BLaER1 treated with 17β-estradiol and CSF1 and Interleukin-3, amounts not matched to agents 10 nM and 100 nM (cell line): Measurements from ENCODE around the gene GFRA4.

ENCODE experiments used
- H3K27ac ChIP-seq, 11 experiments: shearing (Covaris generic); formaldehyde crosslinking; 2 replicates each; pipeline ENCODE4 v1.8.1; 2022
- H3K27me3 ChIP-seq, 11 experiments: shearing (Covaris generic); formaldehyde crosslinking; 2 replicates each; pipeline ENCODE4 v1.8.1; 2022
- H3K36me3 ChIP-seq, 11 experiments: shearing (Covaris generic); formaldehyde crosslinking; 2 replicates each; pipeline ENCODE4 v1.8.1; 2022
- H3K4me1 ChIP-seq, 10 experiments: shearing (Covaris generic); formaldehyde crosslinking; 2 replicates each; pipeline ENCODE4 v1.8.1; 2022
- H3K4me2 ChIP-seq, 11 experiments: shearing (Covaris generic); formaldehyde crosslinking; 2 replicates each; pipeline ENCODE4 v1.8.1; 2022
- H3K4me3 ChIP-seq, 10 experiments: shearing (Covaris generic); formaldehyde crosslinking; 2 replicates each; pipeline ENCODE4 v1.8.1; 2022
- H3K9ac ChIP-seq, 11 experiments: shearing (Covaris generic); formaldehyde crosslinking; 2 replicates each; pipeline ENCODE4 v1.8.1; 2022
- H3K9me3 ChIP-seq, 11 experiments: shearing (Covaris generic); formaldehyde crosslinking; replicated peaks in 1 of 11; 2 replicates each; pipeline ENCODE4 v1.8.1; 2022
- H4K20me1 ChIP-seq, 11 experiments: shearing (Covaris generic); formaldehyde crosslinking; 2 replicates each; pipeline ENCODE4 v1.8.1; 2022
- Cebpa-rat ChIP-seq, 11 experiments: shearing (Covaris generic); IDR thresholded peaks; 2 replicates each; pipeline ENCODE4 v1.8.1; 2022

GFRA4 gene

DNA sequence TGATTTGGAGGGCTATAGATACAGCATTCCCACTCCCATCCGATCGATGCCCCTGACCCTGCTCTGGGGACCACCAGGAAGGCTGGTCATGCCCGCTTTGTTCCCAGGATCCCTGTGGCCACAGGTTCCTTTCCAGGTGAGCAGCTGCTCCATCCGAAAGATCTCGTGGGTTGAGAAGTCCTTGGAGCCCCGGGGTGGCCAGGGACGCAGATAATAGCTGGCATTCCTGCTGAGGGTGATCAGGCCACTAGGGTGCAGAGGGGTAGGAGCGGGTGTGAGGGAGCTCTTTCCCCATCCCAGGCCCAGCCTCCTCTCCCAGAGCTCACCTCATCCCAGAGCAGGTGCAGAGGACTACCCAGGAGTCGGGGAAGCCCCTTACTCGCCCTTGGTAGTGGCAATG is 11.2 kb upstream of the GFRA4 start:
- no peak overlapping the region for H3K9ac ChIP-seq

DNA sequence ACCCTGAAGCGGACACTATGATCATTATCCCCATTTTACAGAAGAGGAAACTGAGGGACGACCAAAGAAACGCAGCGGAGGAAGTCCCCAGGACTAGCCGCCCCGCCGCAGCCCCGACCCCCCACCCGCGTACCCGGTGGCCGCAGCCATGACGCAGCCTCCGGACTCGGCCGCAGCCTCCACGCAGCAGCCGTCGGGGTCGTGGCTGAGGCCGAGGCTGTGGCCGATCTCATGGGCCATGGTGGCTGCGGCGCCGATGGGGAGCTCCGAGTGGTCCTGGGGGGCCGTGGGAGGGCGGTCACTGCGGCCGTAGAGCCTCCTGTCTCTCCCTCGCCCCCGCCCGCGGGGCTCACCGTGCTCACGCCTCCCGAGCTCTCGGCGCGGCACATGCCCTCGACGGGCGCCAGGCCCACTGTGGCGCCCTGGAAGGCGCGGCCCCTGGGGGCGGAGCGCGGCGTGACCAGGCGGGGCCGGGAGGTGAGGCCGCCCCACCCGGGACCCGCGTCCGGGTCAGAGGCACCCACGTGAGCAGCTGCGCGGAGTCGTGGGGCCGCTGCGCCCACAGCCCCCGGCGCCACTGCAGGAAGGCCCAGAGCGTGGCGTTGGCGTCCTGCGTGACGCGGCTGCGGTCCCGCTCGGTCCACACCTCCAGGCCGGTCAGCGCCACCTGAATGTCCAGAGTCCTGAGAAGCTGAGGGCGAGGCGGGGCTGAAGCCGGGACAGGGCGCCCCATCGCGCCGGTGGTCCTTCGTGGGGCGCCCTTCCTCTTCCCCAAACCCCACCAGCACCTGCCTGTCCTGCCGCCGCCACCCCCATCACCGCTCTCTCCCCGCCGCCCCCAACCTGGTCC is 10.2 kb upstream of the GFRA4 start:
- Histone ChIP-seq H3K27ac (no peak overlapping the region), H3K27me3 (peaks cover 25 to 65% (median 41%) of the 10 kb centered on the region in 11 experiments; a peak in 21 of 22 replicates), H4K20me1 (peaks cover 0 to 44% (median 14%) of the 10 kb centered on the region in 11 experiments; a peak in 16 of 22 replicates), H3K4me3 (peak overlapping the region in 6 of 10 experiments; percentile 56 to 70 (median 60); a peak in 8 of 20 replicates), H3K4me2 (peak overlapping the region; percentile 86 to 100 (median 97)), H3K4me1 (peaks cover 45 to 62% (median 60%) of the 10 kb centered on the region in 10 experiments), H3K36me3 (no peaks in the 10 kb centered on the region), H3K9me3 (no peaks in the 10 kb centered on the region), H3K9ac (peak overlapping the region in 2 of 11 experiments; percentile 60 to 63; a peak in 3 of 22 replicates)
- TF ChIP-seq Cebpa-rat (IDR thresholded peaks at IDR 0.05) = no peak

More for the DNA sequence above, 11.2 kb upstream of the GFRA4 start:
- Histone ChIP-seq H3K4me3 (no peak overlapping the region), H3K9me3 (no peaks in the 10 kb centered on the region), H3K27ac (no peak overlapping the region), H3K36me3 (no peaks in the 10 kb centered on the region), H3K4me1 (peaks cover 45 to 59% (median 50%) of the 10 kb centered on the region in 10 experiments), H3K27me3 (peaks cover 28 to 73% (median 51%) of the 10 kb centered on the region in 11 experiments), H4K20me1 (peaks cover 0 to 42% (median 14%) of the 10 kb centered on the region in 11 experiments; a peak in 16 of 22 replicates), H3K4me2 (no peak overlapping the region)
- TF ChIP-seq Cebpa-rat (IDR thresholded peaks at IDR 0.05) = no peak

DNA sequence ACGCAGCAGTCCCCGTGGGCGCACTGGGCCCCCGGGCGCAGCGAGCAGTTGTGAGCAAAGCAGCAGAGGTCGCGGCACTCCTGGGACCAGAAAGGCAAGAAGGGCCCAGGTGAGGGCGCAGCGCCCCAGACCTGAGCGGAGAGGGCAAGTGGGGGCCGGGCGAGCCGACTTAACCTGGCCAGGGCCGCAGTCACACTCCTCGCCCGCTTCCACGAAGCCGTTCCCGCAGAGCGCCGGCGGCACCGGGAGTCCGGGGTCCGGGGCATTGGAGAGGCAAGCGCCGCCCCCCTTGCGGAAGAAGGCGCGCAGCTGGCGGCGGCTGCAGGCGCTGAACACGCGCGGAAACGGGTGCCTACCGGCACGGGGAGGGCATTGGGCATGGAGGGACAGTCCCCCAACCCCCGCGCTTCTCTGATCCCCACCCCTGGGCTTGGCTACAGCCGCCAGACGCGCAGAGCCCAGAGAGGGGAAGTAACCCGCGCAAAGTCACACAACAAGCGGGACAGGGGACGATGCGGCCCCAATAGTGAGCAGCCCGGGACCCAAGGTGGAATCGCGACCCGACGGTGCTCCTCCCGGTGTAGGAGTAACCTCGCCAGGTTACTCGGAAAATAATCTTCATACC is 9.5 kb upstream of the GFRA4 start:
- H4K20me1 ChIP-seq = peaks cover 0 to 44% (median 14%) of the 10 kb centered on the region in 11 experiments; a peak in 16 of 22 replicates
- H3K27ac ChIP-seq = peak overlapping the region in 4 of 11 experiments; percentile 34 to 69 (median 50); a peak in 7 of 22 replicates
- TF ChIP-seq Cebpa-rat (IDR thresholded peaks at IDR 0.05) = no peak
- peak overlapping the region; percentile 11 to 63 (median 57); a peak in 20 of 22 replicates for H3K9ac ChIP-seq
- H3K27me3 ChIP-seq = peaks cover 25 to 58% (median 39%) of the 10 kb centered on the region in 11 experiments; a peak in 21 of 22 replicates
- peak overlapping the region; percentile 45 to 70 (median 56) for H3K4me3 ChIP-seq
- H3K4me2 ChIP-seq = peak overlapping the region; percentile 86 to 100 (median 97)
- peaks cover 45 to 66% (median 61%) of the 10 kb centered on the region in 10 experiments for H3K4me1 ChIP-seq
- no peaks in the 10 kb centered on the region for H3K9me3 ChIP-seq
- no peaks in the 10 kb centered on the region for H3K36me3 ChIP-seq

DNA sequence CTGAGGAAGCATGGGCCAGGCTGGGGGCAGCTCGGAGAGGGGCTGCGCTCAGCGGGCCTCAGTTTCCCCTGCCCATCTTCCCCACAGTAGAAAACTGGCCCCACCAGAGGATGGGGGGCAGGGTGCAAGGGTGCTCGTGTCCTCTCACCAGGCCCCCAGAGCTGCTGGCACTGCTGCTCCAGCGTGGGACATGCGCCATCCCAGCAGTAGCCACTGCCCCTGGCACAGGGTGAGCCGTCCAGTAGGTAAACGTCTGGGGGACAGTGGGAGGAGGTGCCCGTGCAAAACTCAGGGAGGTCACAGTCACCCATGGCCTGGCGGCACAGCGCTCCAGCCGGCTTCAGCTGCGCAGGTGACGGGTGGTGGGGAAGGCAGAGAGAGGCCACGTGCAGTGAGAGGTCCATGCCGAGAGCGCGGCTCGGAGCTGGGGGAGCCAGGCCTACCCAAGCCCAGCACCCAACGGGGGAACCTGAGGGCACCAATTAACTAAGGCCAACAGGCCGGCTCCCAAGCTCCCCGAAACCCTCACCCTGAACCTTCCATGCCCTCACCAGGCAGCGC is 8.9 kb upstream of the GFRA4 start:
- H3K9ac ChIP-seq = peak overlapping the region in 10 of 11 experiments; percentile 19 to 63 (median 58); a peak in 17 of 22 replicates
- no peak for TF ChIP-seq Cebpa-rat (IDR thresholded peaks at IDR 0.05)
- H3K4me2 ChIP-seq = peak overlapping the region; percentile 86 to 100 (median 97)
- peak overlapping the region in 4 of 11 experiments; percentile 34 to 69 (median 50); a peak in 8 of 22 replicates for H3K27ac ChIP-seq
- peaks cover 0 to 44% (median 14%) of the 10 kb centered on the region in 11 experiments; a peak in 16 of 22 replicates for H4K20me1 ChIP-seq
- H3K9me3 ChIP-seq = no peaks in the 10 kb centered on the region
- peaks cover 40 to 66% (median 57%) of the 10 kb centered on the region in 10 experiments for H3K4me1 ChIP-seq
- H3K36me3 ChIP-seq = no peaks in the 10 kb centered on the region
- H3K4me3 ChIP-seq = peak overlapping the region; percentile 45 to 70 (median 56)
- H3K27me3 ChIP-seq = peaks cover 25 to 56% (median 39%) of the 10 kb centered on the region in 11 experiments; a peak in 21 of 22 replicates

DNA sequence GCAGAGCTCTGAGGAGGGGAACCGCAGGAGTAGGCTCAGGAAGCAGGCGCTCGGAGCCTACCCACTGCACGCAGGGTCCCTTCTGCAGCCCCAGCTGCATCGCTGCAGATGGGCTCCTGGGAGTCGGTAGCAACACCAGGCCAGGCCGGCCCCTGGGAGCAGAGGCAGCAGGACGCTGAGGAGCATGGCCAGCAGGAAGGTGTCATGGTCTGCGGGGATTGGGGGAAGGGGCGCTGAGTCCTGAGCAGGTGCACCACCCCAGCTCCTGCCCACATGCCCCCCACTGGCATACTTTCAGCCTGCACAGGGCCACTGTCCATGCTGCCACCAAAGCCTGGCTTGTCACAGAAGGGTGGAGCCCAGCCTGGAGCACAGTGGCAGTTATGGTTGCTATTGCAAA is 7.7 kb upstream of the GFRA4 start:
- Histone ChIP-seq H3K4me2 (peak overlapping the region; percentile 86 to 100 (median 97)), H3K4me1 (peaks cover 38 to 67% (median 59%) of the 10 kb centered on the region in 10 experiments), H3K36me3 (no peaks in the 10 kb centered on the region), H4K20me1 (peaks cover 0 to 44% (median 14%) of the 10 kb centered on the region in 11 experiments; a peak in 16 of 22 replicates), H3K9me3 (no peaks in the 10 kb centered on the region), H3K27ac (peak overlapping the region in 6 of 11 experiments; percentile 16 to 69 (median 36); a peak in 9 of 22 replicates), H3K9ac (peak overlapping the region in 5 of 11 experiments; percentile 3 to 63 (median 60); a peak in 9 of 22 replicates), H3K4me3 (peak overlapping the region in 3 of 10 experiments; percentile 53 to 60 (median 56); a peak in 3 of 20 replicates), H3K27me3 (peaks cover 25 to 53% (median 38%) of the 10 kb centered on the region in 11 experiments; a peak in 21 of 22 replicates)
- no peak for TF ChIP-seq Cebpa-rat (IDR thresholded peaks at IDR 0.05)

DNA sequence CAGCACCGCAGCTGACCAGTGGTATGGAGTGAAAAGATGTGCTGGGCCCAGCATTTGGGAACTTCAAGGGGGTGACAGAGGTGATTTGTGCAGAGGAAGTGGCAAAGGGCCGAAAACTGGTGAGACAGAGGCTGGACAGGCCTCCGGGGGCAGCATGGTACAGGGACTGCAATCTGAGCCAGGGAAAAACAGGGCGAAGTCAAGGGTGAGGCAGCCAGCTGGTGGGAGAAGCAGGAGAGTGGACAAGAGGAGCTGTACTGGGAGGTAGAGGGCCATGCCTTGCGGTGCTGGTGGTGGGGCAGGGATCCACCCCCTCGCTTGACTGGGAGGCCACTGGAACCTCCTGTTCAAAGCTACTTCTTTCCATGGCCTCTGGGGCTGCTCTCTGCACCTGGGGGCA is 7.3 kb upstream of the GFRA4 start:
- H3K4me1 ChIP-seq = peaks cover 40 to 71% (median 63%) of the 10 kb centered on the region in 10 experiments
- H3K9ac ChIP-seq = peak overlapping the region in 4 of 11 experiments; percentile 59 to 63 (median 60); a peak in 8 of 22 replicates
- peaks cover 0 to 44% (median 14%) of the 10 kb centered on the region in 11 experiments; a peak in 16 of 22 replicates for H4K20me1 ChIP-seq
- peak overlapping the region; percentile 86 to 100 (median 97) for H3K4me2 ChIP-seq
- no peaks in the 10 kb centered on the region for H3K36me3 ChIP-seq
- peaks cover 24 to 50% (median 36%) of the 10 kb centered on the region in 11 experiments; a peak in 21 of 22 replicates for H3K27me3 ChIP-seq
- peak overlapping the region in 4 of 11 experiments; percentile 20 to 69 (median 44); a peak in 7 of 22 replicates for H3K27ac ChIP-seq
- TF ChIP-seq Cebpa-rat (IDR thresholded peaks at IDR 0.05) = no peak
- no peaks in the 10 kb centered on the region for H3K9me3 ChIP-seq
- no peak overlapping the region for H3K4me3 ChIP-seq

DNA sequence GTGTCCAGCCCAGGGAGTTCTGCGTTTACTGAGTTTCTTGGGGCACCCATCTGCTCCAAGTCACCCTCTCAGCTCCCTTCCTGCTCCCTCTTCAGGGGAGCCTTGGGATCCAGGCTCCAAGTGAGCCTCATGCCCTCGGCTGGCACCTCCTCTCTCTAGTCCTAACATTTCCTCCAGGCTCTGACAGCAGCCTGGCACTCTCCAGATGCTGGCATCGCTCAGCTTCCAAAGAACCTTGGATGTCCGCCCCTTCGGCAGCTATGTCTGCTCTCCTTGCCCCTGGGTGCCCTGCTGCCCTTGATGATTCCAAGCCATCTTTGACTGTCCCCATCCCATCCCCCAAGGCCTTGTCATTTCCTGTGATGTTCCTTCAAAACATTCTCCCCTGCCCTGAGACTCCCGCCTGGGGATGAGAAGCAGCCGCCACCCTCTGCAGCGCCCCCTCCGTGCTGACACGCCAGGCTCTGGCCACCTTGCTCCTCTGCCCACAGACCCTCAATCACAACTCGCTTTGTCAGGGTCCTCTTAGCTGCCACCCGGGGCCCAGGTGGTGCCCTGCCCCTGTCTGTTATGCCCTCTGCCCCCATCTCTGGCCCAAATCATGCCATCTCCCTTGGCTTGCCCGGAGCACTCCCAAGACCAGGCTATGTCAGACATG is 6.6 kb upstream of the GFRA4 start:
- Histone ChIP-seq H4K20me1 (peaks cover 0 to 38% (median 14%) of the 10 kb centered on the region in 11 experiments; a peak in 16 of 22 replicates), H3K36me3 (no peaks in the 10 kb centered on the region), H3K27me3 (peaks cover 18 to 47% (median 29%) of the 10 kb centered on the region in 11 experiments; a peak in 21 of 22 replicates), H3K4me1 (peaks cover 45 to 78% (median 70%) of the 10 kb centered on the region in 10 experiments), H3K9ac (peak overlapping the region in 3 of 11 experiments; percentile 59 to 60 (median 60); a peak in 5 of 22 replicates), H3K4me3 (no peak overlapping the region), H3K27ac (peak overlapping the region in 3 of 11 experiments; percentile 20 to 69 (median 57); a peak in 5 of 22 replicates), H3K4me2 (peak overlapping the region; percentile 86 to 100 (median 97)), H3K9me3 (no peaks in the 10 kb centered on the region)
- TF ChIP-seq Cebpa-rat (IDR thresholded peaks at IDR 0.05) = no peak
